ENCODE data around the gene SMIM36. TPM values are rescaled to one million over a fixed set of nuclear protein-coding genes. Genes with fewer than 3 reads are reported as not detected.
A peak's percentile ranks its signal among the peaks of the same experiment; 100 is the strongest.
"Not testable (repeated sequence)": the region's sequence is repeated elsewhere in the genome, so short reads cannot be mapped to it uniquely, and the experiment has no call there.

Gene SMIM36
- total and polyA plus RNA-seq, 10 of the 15 experiments (the other 5 are each of a cell fraction or from before 2014, with no cell fraction given): not detected

- TF ChIP-seq ZNF687 (IDR thresholded peaks at IDR 0.05): peak; percentile 98
- TF ChIP-seq PRDM15 (CRISPR knock-in tag; IDR thresholded peaks at IDR 0.05): peak; percentile 88
- TF ChIP-seq ATF3 (IDR thresholded peaks at IDR 0.05; ENCODE audit: borderline replicate concordance, extremely low read depth, low read depth, low read length): no peak
- peak; percentile 99 for TF ChIP-seq ZNF592 (IDR thresholded peaks at IDR 0.05)
- TF ChIP-seq ZNF24 (IDR thresholded peaks at IDR 0.05): no peak
These were observed 78.8 kb downstream of the SMIM36 start (continued) for GRCh38 chr17:55432358-55433028.

- SMC1A ChIA-PET (ENCODE audit: uncharacterized antibody, unreplicated experiment): interaction anchor here (0.9 to 17.7 kb wide), 9 partner anchors 9 to 82 kb away, joined by 3 to 359 read pairs (median 4); partner anchors contain the start of gene MMD
- H3K36me3 ChIP-seq (ENCODE audit: control insufficient read depth in 2 of 2, insufficient read depth in 2 of 2, low read length in 1 of 2); H3K9me3 ChIP-seq (replicated peaks; ENCODE audit: control insufficient read depth, insufficient read depth, low read length); DNase-seq (ENCODE audit: low read depth, low spot score); H2AFZ ChIP-seq (ENCODE audit: control insufficient read depth, low read depth, low read length); H3K4me3 ChIP-seq; FAIRE-seq; H3K79me2 ChIP-seq (ENCODE audit: control insufficient read depth, insufficient read depth, low read length); intact Hi-C loops (cut with micrococcal nuclease; ENCODE audit: unreplicated experiment); H3K4me2 ChIP-seq (ENCODE audit: control insufficient read depth, insufficient read depth); H4K20me1 ChIP-seq (ENCODE audit: control insufficient read depth, insufficient read depth); H3K9ac ChIP-seq (ENCODE audit: control insufficient read depth, insufficient read depth, low read length); in situ Hi-C loops (cut with MboI); H3K27me3 ChIP-seq (replicated peaks in 1 of 2; ENCODE audit: control insufficient read depth in 2 of 2, insufficient read depth in 2 of 2, low read length in 1 of 2); ATAC-seq; BruUV-seq (replicated peaks): not testable (repeated sequence)
- Histone ChIP-seq H3K4me1 (ENCODE audit: control insufficient read depth, insufficient read depth, low read length) (peaks cover 37% of the 10 kb centered on the region), H3K27ac (ENCODE audit: control insufficient read depth, insufficient read depth) (peak overlapping the region; percentile 29; the same call in 1 of the 2 replicates)
- CTCF ChIA-PET: interaction anchor here (1.0 to 1.4 kb wide), 4 partner anchors 14 to 75 kb away, joined by 3 to 4 read pairs (median 3); no protein-coding TSS in a partner anchor
- RAD21 ChIA-PET (ENCODE audit: unreplicated experiment): interaction anchor here (0.7 to 6.4 kb wide), 3 partner anchors 11 to 43 kb away, joined by 3 to 99 read pairs (median 3); partner anchors contain the start of gene MMD
- no CpG with 5 or more reads among the region's 1 CpG for WGBS (ENCODE audit: insufficient coverage, insufficient replicate concordance, low lambda C conversion rate, missing lambda C conversion rate)
- POLR2A ChIA-PET: interaction anchor here (1.2 to 6.6 kb wide), 3 partner anchors 11 to 80 kb away, joined by 3 to 106 read pairs (median 5); partner anchors contain the start of gene MMD
These were observed 79.3 kb downstream of the SMIM36 start for GRCh38 chr17:55431914-55432313.
